GM21576 (cell line): ENCODE measurements around the gene KRT24.

Experiments
- ATAC-seq: cut with Tn5 transposase; IDR thresholded peaks from one replicate; pipeline ENCODE4 v1.9.1; 2021; ENCODE audit warnings: mild to moderate bottlenecking, moderate library complexity; ENCODE audit not compliant: unreplicated experiment

The KRT24 gene

DNA sequence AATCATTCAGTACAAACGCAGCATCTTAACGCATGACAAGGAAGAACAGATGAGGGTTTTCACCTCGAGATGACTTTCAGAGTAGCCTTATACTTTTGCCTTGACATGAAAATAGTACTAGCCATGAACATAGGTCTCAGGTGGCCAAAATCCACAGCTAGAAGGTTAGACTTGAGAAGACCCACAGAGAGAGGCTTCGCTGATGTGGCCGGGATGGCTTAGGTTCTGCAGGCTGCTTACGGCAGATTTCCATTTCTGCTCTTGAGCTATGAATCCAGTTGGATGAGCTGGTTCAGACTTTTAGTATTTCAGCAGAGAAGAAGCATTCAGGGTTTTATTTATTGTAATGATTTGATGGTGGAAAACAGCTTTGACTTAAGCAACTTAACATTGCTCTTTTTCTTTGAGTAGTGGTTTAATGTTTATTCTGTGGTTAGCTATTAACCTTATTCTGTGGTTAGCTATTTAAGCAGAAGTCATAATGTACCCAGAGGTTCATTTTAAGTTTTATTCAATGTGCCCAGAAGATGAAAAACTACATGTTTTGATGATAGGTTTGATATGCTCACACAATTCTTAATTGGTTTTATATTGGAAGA lies 7.6 kb downstream of the KRT24 start:
- ATAC-seq, result no peak

DNA sequence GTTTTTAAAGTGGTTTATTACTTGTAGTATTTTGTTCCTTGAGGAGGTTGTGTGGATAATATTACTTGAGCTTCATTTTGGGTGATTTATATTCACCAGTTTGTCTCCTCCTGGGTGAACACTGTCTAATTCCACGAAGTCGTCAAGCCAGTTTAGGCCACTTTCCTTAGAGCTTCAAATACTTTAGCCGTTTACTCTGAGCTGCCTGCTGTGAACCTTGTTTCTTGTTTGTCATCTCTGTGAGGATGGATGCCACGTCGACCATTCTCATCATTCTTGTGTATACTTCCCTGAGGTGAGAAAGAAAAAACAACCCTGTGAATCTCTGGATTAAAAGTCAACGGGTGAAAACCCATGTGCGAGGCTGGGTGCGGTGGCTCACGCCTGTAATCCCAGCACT lies 9.0 kb downstream of the KRT24 start:
- ATAC-seq, result no peak

DNA sequence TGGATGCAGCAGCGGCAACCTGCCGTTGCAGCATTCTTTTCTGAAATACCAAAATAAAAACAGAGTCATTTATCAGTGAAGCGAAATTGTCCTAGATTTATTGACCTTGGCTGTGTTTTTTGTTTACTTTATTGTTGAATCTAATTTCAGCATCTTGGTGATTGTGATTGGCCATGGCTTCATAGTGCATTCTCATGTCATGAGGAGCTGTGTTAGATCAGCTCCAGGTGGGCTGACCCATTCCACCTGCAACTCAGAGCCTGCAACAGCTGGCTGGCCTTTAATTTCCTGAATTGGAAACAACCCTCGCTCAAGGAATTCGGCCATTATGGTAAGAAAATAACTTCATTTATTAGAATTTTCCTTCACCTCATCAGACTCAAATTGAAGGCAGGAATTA lies 16.4 kb downstream of the KRT24 start:
- ATAC-seq, result no peak

DNA sequence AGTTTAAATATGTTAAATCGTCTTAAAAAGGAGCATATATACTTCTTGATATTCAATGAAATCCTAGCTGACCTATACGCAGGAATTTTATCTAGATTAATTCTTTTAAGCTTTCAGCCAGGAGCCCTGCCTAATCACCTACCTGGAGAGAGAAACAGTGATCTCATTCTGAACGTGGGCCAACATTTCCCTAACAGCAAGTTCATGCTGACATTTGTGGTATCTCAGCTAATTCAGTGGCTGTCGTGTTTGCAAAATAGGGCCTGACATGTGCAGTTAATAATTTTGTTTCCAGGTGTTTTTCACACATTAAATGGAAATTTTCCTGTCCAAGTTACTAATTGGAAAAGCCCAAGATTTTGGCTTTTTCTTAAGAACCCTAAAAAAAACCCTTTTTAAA lies 17.4 kb downstream of the KRT24 start:
- no peak for ATAC-seq

DNA sequence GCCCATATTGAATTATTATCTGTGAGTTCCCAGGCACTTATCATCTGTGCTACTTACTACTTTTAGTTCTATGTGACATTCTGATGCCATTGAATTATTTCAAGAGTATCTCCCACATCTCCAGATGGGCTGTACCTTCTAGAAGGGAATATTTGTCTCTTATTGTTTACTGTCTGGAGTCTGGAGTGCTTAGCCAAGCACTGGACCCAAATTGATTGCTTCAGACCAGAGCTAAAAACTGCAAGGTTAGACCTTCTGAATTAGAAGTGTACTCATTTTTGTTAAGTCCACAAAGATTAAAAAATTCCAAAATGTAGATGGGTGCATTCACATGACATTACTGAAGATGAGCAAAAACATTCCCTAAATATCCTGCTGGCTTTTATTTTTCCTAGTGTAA lies 22.6 kb downstream of the KRT24 start:
- no peak for ATAC-seq

DNA sequence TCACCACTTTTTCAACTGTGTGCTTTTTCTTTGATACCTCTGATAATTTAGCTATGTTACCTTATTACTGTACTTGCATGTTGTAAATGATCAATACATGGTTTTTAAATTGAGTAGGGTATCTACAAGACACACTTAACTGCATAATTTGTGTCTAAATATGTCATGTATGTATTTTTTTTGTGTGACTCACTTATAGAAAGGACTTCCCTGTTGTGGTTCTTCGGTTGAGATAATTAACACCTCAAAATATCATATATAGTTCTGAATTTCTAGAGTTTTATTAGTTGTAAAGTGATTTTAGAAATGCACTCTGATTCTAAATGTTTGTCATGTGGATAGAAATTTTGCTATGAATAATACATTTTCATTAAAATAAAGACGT lies 24.0 kb downstream of the KRT24 start:
- no peak for ATAC-seq

DNA sequence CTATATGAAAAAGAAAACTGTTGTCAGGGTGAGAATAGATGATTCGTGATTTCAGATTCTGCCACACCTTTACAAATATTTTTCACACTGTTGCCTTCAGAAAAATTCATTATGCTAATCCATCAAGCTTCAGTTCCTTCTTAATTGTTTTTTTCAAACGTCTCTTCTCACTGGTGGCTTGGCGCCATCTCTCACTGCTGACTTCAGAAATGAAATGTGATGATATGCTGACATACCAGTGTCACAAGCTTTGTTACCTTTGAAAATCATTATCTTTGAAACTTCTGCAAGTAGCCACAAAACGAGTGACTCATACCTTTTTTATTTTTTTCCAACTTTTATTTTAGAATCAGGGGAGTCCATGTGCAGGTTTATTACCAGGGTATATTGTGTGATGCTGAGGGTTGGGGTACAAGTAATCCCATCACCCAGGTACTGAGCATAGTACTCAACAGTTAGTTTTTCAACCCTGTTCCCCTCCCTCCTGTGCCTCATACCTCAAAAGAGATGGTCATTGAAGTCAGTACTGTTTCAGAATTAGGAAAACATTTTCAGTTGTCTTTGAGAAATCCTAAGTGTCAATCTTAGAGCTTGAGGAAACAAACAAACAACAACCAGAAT lies 24.5 kb downstream of the KRT24 start:
- ATAC-seq, result no peak

DNA sequence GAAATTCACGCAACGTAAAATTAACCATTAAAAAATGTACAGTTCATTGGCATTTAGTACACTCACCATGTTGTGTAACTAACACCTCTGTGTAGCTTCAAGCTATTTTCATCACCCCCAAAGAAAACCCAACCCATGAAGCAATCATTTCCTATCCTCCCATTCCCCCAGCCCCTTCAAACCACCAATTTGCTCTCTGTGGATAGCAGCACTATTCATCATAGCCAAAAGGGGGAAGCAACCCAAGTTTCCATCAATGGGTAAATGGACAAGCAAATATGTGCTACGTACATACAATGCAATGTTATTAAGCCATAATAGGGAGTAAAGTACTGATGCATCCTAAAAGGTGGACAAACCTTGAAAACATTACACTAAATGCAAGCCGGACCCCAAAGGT lies 27.6 kb downstream of the KRT24 start:
- no peak for ATAC-seq

DNA sequence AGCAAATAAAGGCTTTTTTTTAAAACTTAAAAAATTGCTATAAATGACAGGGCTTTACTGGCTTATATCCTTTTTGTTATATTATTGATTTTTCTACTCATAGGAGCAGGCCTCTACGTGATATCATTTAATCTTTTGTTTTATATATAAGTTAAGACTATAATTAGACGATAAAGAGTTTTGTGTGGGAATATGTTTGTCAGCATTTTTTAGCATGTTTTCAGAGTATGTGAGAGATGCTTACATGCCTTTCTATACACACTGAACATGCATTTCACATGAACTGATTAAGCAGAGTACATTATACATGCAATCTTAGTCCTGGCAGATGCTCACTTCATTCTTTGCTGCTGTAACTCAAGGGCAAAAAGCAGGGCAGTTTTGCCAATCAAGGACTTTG lies 30.9 kb downstream of the KRT24 start:
- ATAC-seq, result no peak

DNA sequence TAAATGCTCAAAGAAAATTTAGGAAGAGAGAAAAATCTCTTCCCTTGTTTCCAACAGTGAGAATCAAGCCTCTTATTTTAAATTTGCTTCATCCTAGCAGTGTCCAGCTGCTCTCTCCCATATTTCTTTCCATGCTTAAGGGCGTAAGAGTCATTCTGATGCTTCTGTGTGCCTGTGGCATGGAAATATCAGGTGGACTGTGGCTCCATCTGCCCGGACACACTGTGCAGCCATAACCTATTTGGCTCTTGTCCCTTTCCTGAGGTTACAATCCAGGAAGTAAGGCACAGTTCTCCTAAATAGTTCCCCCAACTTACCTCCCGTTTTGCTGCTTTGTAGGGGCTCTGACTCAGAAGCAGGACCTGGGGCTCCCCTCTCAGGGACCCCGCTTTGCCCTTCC lies 32.3 kb downstream of the KRT24 start:
- ATAC-seq, result no peak

DNA sequence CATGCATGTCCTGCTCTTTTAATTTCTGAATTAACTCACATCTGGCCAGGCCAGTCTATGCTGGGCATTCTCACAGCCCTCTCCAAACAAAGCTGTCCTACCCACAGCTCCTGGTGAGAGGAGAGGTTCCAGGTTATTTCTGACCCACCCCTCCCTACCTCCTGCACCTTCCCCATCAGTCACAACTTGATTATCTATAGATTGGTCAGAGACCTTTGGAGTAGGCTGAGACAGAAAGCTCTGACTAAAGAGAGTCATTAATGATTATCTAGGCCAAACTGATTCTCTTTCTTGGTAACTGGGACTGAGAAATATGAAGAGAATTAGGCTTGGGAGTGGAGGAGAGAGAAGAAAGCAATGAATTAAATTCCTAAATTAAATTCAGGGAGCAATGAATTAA lies 37.2 kb downstream of the KRT24 start:
- no peak for ATAC-seq

DNA sequence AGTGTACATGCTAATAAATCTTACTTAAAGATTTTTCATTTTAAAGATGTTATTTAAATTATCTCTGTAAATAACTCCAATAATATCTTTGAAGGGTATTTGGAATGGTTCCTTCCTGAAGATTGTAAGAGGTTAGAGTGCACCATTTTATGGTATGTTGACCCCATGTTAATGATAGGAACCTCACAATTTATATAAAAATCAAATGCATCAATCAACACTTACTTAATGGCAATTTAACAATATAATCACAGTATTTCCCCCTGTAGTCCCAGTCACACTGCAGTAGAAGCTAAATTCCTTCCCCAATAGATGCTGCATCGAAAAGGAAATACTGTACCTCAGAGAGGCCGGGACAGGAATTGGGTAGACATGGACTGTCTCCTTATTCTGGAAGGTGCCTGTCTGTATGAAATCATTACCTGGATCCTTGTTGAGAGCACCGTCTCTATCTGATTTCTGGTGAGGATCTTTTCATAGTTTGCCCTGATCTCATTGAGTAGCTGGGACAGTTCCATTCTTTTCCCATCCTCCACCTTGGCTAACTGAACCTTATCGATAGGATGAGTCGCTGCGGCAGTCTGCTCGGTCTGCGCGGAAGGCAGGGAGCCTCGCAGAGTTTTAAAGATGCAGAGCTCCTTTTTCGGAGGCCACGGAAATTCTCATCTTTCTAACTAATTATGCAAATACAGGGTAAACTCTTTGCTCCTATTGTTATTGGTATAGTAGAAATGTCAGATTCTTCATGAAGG lies 38.8 kb downstream of the KRT24 start, which contains the start of gene KRT222:
Gene KRT222 (minus strand): TSS at position 596 of the 752 bp plus-strand sequence. CDS start 78 bp downstream, at position 518.
- no peak for ATAC-seq

DNA sequence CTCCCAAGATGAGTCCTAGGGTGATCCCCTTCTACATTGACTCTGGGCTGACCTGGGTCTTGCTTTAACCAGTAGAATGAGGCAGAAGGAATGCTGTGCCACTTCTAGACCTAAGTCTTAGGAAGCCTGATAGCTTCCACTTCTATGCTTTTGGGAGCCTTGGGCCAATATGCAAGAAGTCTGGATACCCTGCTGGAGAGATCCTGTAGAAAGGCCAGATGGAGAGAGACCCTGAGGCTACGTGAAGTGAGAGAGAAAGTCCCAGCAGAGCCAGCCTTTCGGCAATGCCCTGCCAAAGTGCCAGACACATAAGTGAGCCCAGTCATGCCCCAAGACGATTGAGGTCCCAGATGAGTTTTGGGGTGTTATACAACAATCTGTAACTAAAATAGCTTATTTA lies 40.3 kb downstream of the KRT24 start:
- ATAC-seq, result no peak

DNA sequence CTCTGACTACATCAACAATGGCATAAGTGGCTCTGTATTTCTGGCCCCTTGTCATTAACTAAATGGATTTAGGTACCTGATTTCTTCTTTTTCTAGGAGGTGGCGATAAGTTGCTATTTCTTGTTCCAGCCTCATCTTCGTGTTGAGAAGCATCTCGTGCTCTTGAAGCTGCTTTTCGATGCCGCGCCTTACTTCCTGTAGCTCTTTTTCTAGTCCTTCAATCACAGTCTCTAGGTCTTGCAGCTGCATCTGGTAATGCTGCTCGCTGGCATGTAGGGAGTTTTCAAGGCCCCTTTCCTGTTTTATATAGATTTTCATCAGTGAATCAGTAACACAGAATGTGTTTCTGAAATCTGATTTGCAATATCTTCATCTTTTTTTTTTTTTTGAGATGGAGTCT lies 43.6 kb downstream of the KRT24 start:
- ATAC-seq, result no peak

DNA sequence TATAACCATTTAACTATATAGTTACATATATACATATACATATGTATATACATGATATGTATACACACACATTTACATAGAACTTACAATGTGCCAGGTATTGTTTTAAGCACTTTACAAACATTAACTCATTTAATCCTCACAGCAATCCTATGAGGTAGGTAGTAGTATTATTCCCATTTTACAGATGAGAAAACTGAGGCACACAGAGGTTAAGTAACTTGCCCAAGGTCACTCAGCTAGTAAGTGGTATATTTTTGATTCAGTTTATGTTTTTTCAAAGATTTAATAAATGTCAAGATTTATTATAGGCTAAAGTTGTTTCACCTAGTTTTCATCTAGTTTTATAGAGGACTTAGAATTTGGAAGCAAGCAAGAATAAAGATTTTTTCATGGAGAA lies 45.2 kb downstream of the KRT24 start:
- no peak for ATAC-seq

DNA sequence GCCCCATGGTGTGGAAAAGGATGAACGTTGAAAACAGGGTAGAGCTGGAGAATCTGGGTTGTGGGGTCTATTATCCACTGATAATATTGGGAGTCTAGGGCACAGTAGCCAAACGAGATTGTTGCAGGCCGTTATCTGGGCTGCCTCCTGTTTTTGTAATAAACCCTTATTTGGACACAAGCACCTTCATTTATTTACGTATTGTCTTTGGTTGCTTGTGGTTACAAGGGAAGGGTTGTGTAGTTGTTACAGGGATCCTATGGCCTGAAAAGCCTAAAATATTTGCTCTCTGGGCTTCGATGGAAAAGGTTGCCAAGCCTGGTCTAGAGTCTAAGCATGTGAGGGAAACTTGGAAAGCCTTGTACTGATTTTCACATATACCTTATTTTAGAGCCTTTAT lies 51.6 kb downstream of the KRT24 start:
- no peak for ATAC-seq

DNA sequence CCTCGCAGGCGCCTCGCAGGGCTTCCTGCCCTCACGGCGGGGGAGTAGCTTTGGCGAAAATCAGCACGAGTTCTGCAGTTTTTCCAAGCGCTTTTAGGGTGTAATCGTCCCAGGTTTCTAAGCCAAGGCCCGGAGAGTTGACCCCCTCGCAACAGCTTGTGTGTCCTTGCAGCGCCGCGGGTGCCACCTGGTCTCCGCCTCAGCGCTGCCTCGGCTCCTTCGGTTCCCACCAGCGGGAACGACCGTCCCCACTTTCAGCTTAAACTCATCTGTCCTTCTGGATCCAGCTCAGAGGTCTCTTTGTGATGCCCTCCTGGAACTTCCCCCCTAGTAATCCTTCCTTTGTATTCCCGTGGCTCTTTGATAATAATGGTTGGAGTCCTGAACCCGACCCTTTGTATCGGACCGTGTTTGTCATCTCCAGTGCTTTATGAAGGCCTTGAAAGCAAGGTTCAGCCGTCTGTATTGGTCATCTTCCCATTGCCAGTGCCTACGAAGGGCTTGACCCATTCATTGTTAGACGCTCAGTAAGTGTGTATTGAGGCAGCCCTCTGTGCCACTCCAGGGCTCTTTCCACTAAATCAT lies 55.1 kb downstream of the KRT24 start:
- peak; percentile 33 for ATAC-seq
